Uterus (tissue), 4 donors: ENCODE data around the gene PI4KA. TPM values are rescaled to one million over a fixed set of nuclear protein-coding genes. Genes with fewer than 3 reads are reported as not detected.
"Not testable (repeated sequence)": the region's sequence is repeated elsewhere in the genome, so short reads cannot be mapped to it uniquely, and the experiment has no call there.

Source experiments
- DNase-seq, 2 donors: peaks; one replicate each; pipeline ENCODE4 v3.0.0-alpha.2; 2019 to 2020
- H3K27ac ChIP-seq, 2 donors: fragments of 200-600 bp; sonication (generic); 1 replicate in 1 of 2; 2 replicates in 1 of 2; pipeline ENCODE4 v1.5.1; 2016 to 2018
- H3K27me3 ChIP-seq, 2 donors: fragments of 200-600 bp; sonication (generic); one replicate each; pipeline ENCODE4 v1.5.1; 2018 to 2019; ENCODE audit warnings: control low read depth in 1 of 2
- H3K36me3 ChIP-seq, 2 donors: fragments of 200-600 bp; sonication (generic); one replicate each; pipeline ENCODE4 v1.5.1; 2019; ENCODE audit warnings: control low read depth in 1 of 2
- H3K4me1 ChIP-seq, 2 donors: fragments of 200-600 bp; sonication (generic); one replicate each; pipeline ENCODE4 v1.5.1; 2018 to 2019; ENCODE audit warnings: control low read depth in 1 of 2
- H3K4me3 ChIP-seq, 2 donors: fragments of 200-600 bp; sonication (generic); 1 replicate in 1 of 2; 2 replicates in 1 of 2; pipeline ENCODE4 v1.5.1; 2018 to 2019; ENCODE audit warnings: mild to moderate bottlenecking in 1 of 2
- H3K9me3 ChIP-seq, 2 donors: fragments of 200-600 bp; sonication (generic); one replicate each; pipeline ENCODE4 v1.5.1; 2019; ENCODE audit warnings: control low read depth in 1 of 2
- CTCF ChIP-seq, 4 experiments: fragments of 200-600 bp in 2 of 4; fragments of 450-650 bp in 2 of 4; sonication (generic) in 2 of 4; IDR thresholded peaks; one replicate each; pipeline ENCODE4 v1.5.1; 2016 to 2019; ENCODE audit warnings: antibody characterized with exemption in 4 of 4, mild to moderate bottlenecking in 2 of 4, moderate library complexity in 1 of 4
- POLR2A ChIP-seq, 2 donors: fragments of 450-650 bp; IDR thresholded peaks; one replicate each; pipeline ENCODE4 v1.6.1; 2016; ENCODE audit warnings: antibody characterized with exemption in 2 of 2, mild to moderate bottlenecking in 1 of 2, moderate library complexity in 1 of 2
- intact Hi-C: fragments of 100-400 bp; cut with DNase I; formaldehyde crosslinking; loops from one replicate; pipeline ENCODE4 v1.15.1; 2023; ENCODE audit warnings: low total_unique reads
- total RNA-seq, 4 donors: library from RNA; depleted of rRNA in 3 of 4; stranded (reverse); fragments of >200 nt in 3 of 4; gene quantifications; one replicate each; pipeline versions ENCODE4 v1.1.0 to v1.2.4, GENCODE V29; 2014 to 2023
- donor health status: DM: yes; HTN: yes; CAD: no.

PI4KA gene
- total RNA-seq, 4 donors from 2014 or later, result 48.9 to 238 (median 108) TPM

GRCh38 chr22:20834725-20835124 is 23.9 kb downstream of the PI4KA start:
- H3K9me3 ChIP-seq, result no peaks in the 10 kb centered on the region
- TF ChIP-seq POLR2A (IDR thresholded peaks at IDR 0.05), result no peak
- no peaks in the 10 kb centered on the region for H3K4me1 ChIP-seq
- H3K4me3 ChIP-seq, result no peak overlapping the region
- no peaks in the 10 kb centered on the region for H3K36me3 ChIP-seq
- H3K27ac ChIP-seq, result no peak overlapping the region
- H3K27me3 ChIP-seq, result no peaks in the 10 kb centered on the region
- DNase-seq, result no peak
- intact Hi-C loops, result no loop called here

- no peak for DNase-seq
- Histone ChIP-seq H3K9me3 (no peaks in the 10 kb centered on the region), H3K27me3 (no peaks in the 10 kb centered on the region), H3K4me3 (no peak overlapping the region), H3K27ac (no peak overlapping the region), H3K4me1 (no peaks in the 10 kb centered on the region), H3K36me3 (no peaks in the 10 kb centered on the region)
- TF ChIP-seq POLR2A (IDR thresholded peaks at IDR 0.05) (no peak), CTCF (IDR thresholded peaks at IDR 0.05) (no peak)
- intact Hi-C loops, result no loop called here
These were observed 24.4 kb downstream of the PI4KA start for GRCh38 chr22:20834206-20834605.

- Histone ChIP-seq H3K4me1 (no peaks in the 10 kb centered on the region), H3K36me3 (no peaks in the 10 kb centered on the region), H3K4me3 (no peak overlapping the region), H3K27me3 (no peaks in the 10 kb centered on the region), H3K9me3 (no peaks in the 10 kb centered on the region), H3K27ac (no peak overlapping the region)
- no peak for TF ChIP-seq POLR2A (IDR thresholded peaks at IDR 0.05)
- no peak for TF ChIP-seq CTCF (IDR thresholded peaks at IDR 0.05)
- intact Hi-C loops, result no loop called here
- no peak for DNase-seq
These were observed 25.4 kb downstream of the PI4KA start for GRCh38 chr22:20833225-20833665.

- DNase-seq, result no peak
- no peaks in the 10 kb centered on the region for H3K9me3 ChIP-seq
- H3K36me3 ChIP-seq, result no peaks in the 10 kb centered on the region
- H3K4me3 ChIP-seq, result no peak overlapping the region
- H3K27ac ChIP-seq, result no peak overlapping the region
- H3K27me3 ChIP-seq, result no peaks in the 10 kb centered on the region
- no peaks in the 10 kb centered on the region for H3K4me1 ChIP-seq
- no peak for TF ChIP-seq CTCF (IDR thresholded peaks at IDR 0.05)
- no peak for TF ChIP-seq POLR2A (IDR thresholded peaks at IDR 0.05)
- intact Hi-C loops, result no loop called here
These were observed 29.0 kb downstream of the PI4KA start for GRCh38 chr22:20829491-20830134.

- H3K9me3 ChIP-seq, H3K4me1 ChIP-seq, H3K36me3 ChIP-seq, H3K27ac ChIP-seq, H3K27me3 ChIP-seq, intact Hi-C loops, DNase-seq, H3K4me3 ChIP-seq: not testable (repeated sequence)
These were observed 32.0 kb downstream of the PI4KA start for GRCh38 chr22:20826373-20827152.

- intact Hi-C loops, result no loop called here
- H3K4me1 ChIP-seq, result no peaks in the 10 kb centered on the region
- no peaks in the 10 kb centered on the region for H3K9me3 ChIP-seq
- no peaks in the 10 kb centered on the region for H3K36me3 ChIP-seq
- no peak overlapping the region for H3K27ac ChIP-seq
- no peaks in the 10 kb centered on the region for H3K27me3 ChIP-seq
- no peak for TF ChIP-seq POLR2A (IDR thresholded peaks at IDR 0.05)
- no peak for TF ChIP-seq CTCF (IDR thresholded peaks at IDR 0.05)
- no peak for DNase-seq
- no peak overlapping the region for H3K4me3 ChIP-seq
These were observed 33.0 kb downstream of the PI4KA start for GRCh38 chr22:20825624-20826023.

- H3K4me3 ChIP-seq, H3K4me1 ChIP-seq, H3K36me3 ChIP-seq: not testable (repeated sequence)
These were observed 33.4 kb downstream of the PI4KA start for GRCh38 chr22:20825216-20825615.

More at GRCh38 chr22:20825216-20825615, 33.4 kb downstream of the PI4KA start:
- DNase-seq, intact Hi-C loops, H3K27me3 ChIP-seq, H3K9me3 ChIP-seq, H3K27ac ChIP-seq: not testable (repeated sequence)
